Rectal smooth muscle tissue (tissue), 1 donor: Measurements from ENCODE around the gene MRPL48.

Source experiments
- H3K27ac ChIP-seq: one replicate; pipeline ENCODE4 v1.7.0; 2013; ENCODE audit warnings: low read depth, low read length, inconsistent platforms
- H3K27me3 ChIP-seq: one replicate; pipeline ENCODE4 v1.7.0; 2013; ENCODE audit warnings: low read length; ENCODE audit not compliant: control insufficient read depth, insufficient read depth
- H3K36me3 ChIP-seq: one replicate; pipeline ENCODE4 v1.7.0; 2013; ENCODE audit warnings: low read length; ENCODE audit not compliant: control insufficient read depth, insufficient read depth
- H3K4me1 ChIP-seq: one replicate; pipeline ENCODE4 v1.7.0; 2013; ENCODE audit warnings: low read length; ENCODE audit not compliant: control insufficient read depth, insufficient read depth
- H3K4me3 ChIP-seq: one replicate; pipeline ENCODE4 v1.7.0; 2013; ENCODE audit warnings: low read length
- H3K9ac ChIP-seq: one replicate; pipeline ENCODE4 v1.7.0; 2013; ENCODE audit warnings: low read length

Gene MRPL48

DNA sequence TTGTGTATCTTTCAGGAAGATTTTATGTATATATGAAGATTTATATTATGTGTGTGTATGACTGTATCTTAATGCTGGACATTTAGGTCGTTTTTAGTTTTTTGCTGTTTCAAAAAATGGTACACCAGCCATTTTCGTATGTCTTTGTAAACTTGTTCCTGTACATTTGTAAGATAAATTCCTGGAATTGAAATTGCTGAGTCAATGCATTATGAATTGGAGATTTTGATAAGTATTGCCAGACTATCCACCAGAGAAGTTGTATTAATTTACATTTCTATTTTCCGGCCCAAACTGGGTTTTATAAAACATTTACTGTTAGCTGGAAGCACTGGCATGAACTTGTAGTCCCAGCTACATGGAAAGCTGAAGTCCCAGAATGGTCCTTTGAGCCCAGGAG is 24.6 kb downstream of the MRPL48 start:
- H3K27ac ChIP-seq, result no peak overlapping the region
- H3K4me1 ChIP-seq, result no peaks in the 10 kb centered on the region
- H3K36me3 ChIP-seq, result no peaks in the 10 kb centered on the region
- H3K27me3 ChIP-seq, result no peaks in the 10 kb centered on the region
- H3K9ac ChIP-seq, result no peak overlapping the region
- no peak overlapping the region for H3K4me3 ChIP-seq

DNA sequence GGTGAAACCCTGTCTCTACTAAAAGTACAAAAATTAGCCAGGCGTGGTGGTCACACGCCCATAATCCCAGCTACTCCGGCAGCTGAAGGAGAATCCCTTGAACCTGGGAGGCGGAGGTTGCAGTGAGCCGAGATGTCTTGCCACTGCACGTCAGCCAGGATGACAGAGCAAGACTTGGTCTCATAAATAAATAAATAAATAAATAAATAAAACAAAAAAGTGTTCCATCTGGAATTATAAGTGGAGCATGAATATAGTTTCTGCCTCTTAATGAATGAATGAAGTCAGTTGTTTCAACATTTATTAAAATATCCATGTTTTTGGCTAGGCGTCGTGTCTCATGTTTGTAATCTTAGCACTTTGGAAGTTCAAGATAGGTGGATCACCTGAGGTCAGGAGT is 27.1 kb downstream of the MRPL48 start:
- H3K4me1 ChIP-seq, result no peaks in the 10 kb centered on the region
- no peak overlapping the region for H3K27ac ChIP-seq
- H3K27me3 ChIP-seq, result no peaks in the 10 kb centered on the region
- no peak overlapping the region for H3K9ac ChIP-seq
- no peaks in the 10 kb centered on the region for H3K36me3 ChIP-seq
- no peak overlapping the region for H3K4me3 ChIP-seq

DNA sequence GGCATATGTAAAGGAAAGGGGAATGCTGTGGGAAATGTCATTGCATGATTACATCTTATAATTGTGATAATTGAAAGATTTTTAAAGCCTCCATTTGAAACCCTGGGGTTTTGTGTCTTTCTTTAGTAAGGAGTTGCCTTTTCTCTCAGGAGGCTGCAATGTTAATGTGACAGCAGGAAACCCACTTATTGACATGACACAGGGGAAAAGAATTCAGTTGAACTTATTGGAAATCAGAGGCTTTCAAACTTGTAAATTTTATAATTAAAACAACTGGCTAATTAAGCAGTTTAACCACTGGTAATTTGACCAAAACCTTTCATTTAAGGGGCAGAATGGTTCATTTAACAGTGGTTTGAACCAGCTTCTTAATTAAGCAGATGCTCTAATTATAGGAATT is 31.2 kb downstream of the MRPL48 start:
- no peaks in the 10 kb centered on the region for H3K36me3 ChIP-seq
- H3K27ac ChIP-seq, result no peak overlapping the region
- no peak overlapping the region for H3K9ac ChIP-seq
- H3K4me3 ChIP-seq, result no peak overlapping the region
- no peaks in the 10 kb centered on the region for H3K27me3 ChIP-seq
- H3K4me1 ChIP-seq, result no peaks in the 10 kb centered on the region

DNA sequence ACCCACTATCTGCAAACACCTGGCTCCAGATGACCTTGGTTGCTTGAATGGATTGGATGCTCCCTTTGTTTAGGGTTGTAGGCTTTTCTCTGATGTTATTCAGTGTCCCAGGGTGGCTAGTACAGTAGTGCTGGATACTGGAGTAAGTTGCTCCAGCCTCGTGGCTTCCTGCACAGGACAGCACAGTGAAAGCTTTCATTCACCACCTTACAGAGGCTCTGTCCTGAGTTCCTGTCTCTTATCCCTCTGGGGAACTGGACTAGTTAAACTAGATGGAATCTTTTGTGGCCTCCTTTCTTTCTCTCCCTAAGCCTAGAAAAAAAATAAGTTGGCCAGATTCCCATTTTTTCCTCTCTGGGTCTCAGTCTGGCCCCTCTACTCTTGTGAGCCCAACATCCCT is 42.6 kb downstream of the MRPL48 start:
- no peak overlapping the region for H3K27ac ChIP-seq
- H3K4me3 ChIP-seq, result no peak overlapping the region
- H3K27me3 ChIP-seq, result no peaks in the 10 kb centered on the region
- peaks cover 7% of the 10 kb centered on the region for H3K36me3 ChIP-seq
- no peak overlapping the region for H3K9ac ChIP-seq
- no peaks in the 10 kb centered on the region for H3K4me1 ChIP-seq

DNA sequence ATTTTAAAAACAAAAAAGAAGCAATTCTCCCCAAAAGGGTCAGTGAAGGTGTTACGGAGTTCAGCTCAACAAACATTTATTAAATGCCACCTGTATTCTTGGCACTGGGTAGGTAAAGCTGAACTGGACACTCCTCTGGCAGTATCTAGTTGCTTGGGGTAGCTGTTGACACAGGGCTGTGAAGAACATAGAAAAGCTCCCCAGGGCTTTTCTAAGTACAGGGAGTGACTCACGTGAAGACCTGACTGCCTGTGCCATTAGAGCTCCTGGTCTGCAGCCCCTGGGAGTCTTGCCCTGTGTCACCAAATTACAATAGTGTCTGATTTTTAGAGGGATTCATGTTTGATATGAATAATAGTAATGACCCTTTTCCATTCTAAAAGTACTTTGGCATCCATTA is 45.4 kb downstream of the MRPL48 start:
- H3K36me3 ChIP-seq, result peaks cover 7% of the 10 kb centered on the region

DNA sequence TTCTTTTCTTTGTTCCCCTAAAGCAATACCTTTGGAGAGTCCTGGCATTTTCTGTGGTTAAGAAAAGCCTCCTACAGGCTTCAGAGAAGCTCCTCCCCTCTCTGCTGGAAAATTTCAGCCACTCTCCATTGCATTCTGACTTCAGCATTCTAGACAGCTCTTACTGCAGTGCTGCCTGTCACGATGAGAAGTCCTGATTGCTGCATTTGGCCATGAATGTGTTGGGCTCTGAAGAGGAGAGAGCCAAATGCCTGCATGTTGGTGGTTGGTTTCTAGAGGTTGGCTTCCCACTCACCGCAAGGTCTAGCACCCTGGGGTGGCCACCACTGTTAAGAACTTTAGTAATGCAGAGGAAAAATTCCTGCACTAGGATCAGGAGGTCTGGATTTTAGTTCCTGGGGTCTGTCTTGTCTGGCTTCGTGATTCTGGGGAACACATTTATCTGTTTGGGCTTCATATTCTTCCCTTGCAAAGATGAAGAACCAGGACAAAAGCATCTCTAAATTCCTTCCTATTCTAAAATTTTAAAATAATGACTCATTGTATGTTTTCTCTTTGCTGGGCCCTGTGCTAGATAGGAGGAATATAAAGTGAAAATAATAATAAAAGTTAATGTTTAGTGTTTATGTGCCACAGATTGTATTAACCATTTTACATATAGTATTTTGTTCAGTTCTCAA is 50.9 kb downstream of the MRPL48 start:
- Histone ChIP-seq H3K4me3 (no peak overlapping the region), H3K27ac (no peak overlapping the region), H3K27me3 (no peaks in the 10 kb centered on the region), H3K9ac (no peak overlapping the region), H3K4me1 (no peaks in the 10 kb centered on the region), H3K36me3 (peaks cover 2% of the 10 kb centered on the region)

More for the DNA sequence above, 45.4 kb downstream of the MRPL48 start:
- H3K9ac ChIP-seq, result no peak overlapping the region
- no peaks in the 10 kb centered on the region for H3K4me1 ChIP-seq
- no peak overlapping the region for H3K4me3 ChIP-seq
- H3K27ac ChIP-seq, result no peak overlapping the region
- no peaks in the 10 kb centered on the region for H3K27me3 ChIP-seq

DNA sequence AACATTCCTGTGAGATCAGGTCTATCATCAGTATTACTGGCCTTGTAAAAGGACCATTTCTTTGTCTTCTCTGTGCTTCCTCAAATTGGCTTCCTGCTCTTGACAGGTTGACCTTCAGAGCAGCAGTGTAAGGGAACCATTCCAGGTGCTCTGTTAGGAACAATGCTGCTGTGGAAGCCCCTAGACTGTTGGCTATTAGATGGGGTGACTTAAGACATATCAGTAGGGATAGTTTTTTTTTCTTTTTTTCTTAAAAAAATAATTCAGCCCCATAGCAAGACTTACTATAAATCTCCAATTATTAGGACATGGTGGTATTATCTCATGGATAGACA is 51.4 kb downstream of the MRPL48 start:
- Histone ChIP-seq H3K27ac (no peak overlapping the region), H3K36me3 (peaks cover 2% of the 10 kb centered on the region), H3K4me1 (no peaks in the 10 kb centered on the region), H3K4me3 (no peak overlapping the region), H3K27me3 (no peaks in the 10 kb centered on the region), H3K9ac (no peak overlapping the region)

DNA sequence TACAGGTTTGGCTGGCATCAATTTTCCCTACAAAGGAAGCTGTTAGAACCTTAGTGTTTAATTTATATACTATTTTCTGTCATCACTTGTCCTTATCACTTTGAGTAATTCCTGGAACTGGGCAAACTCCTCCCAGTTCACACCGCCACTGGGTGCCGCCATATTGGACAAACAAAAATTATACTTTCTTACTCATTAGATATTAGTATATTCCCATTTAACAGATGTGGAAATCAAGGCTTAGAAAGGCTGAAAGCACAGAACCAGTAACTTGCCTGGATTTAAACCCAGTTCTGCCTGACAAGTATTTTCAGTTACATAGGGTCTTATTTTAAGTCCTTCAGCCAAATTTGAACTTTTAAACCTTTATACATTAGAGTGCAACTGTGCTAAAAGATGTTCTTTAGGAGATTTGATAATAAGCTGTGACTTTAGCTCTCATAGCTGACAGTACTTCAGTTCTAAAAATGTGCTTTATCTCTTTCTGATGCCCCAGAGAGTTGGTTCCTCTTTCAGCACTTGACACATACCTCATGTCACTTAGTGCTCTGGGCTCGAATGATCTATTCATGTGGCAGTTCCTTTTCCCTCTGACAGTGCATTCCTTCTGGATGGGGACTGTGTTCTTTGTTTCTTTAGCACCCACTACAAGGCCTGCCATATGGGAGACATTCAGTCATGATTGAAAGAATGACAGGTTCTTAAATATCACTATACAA is 63.5 kb downstream of the MRPL48 start:
- no peak overlapping the region for H3K27ac ChIP-seq
- no peak overlapping the region for H3K9ac ChIP-seq
- H3K36me3 ChIP-seq, result no peaks in the 10 kb centered on the region
- H3K27me3 ChIP-seq, result no peaks in the 10 kb centered on the region
- no peaks in the 10 kb centered on the region for H3K4me1 ChIP-seq
- H3K4me3 ChIP-seq, result no peak overlapping the region

DNA sequence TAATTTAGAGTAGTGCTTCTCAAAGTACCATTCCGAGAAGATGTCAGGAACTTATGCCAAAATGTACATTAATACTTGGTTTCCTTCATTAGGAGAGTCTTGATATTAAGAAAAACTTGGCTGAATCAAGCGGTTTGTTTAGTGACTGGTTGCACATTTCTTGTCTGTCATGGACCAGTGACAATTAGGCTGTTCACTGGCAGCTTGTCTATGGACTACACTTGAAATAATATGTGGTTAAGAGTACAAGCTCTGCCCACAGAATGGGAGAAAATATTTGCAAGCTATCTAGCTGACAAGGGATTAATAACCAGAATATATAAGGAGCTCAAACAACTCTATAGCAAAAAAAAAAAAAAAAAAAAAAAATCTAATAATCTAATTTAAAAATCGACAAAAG is 64.4 kb downstream of the MRPL48 start:
- Histone ChIP-seq H3K4me1 (no peaks in the 10 kb centered on the region), H3K27ac (no peak overlapping the region), H3K4me3 (no peak overlapping the region), H3K27me3 (no peaks in the 10 kb centered on the region), H3K9ac (no peak overlapping the region), H3K36me3 (no peaks in the 10 kb centered on the region)

DNA sequence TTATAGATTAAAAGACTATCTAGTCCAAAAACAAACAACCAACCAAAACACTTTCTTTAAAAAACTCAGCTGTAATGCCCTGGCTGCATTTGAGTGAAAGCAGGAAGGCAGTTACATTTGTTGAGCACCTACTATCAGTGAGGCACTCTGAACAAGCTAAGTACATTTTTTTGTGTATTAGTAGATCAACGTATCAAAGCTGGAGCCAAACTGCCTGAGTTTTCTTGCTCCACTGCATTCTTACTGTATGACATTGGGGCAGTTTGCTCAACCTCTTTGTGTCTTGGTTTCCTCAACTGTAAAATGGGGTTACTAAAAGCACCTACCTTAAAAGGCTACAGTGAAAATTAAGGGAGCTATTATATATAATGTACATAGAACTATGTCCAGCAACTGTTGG is 67.0 kb downstream of the MRPL48 start:
- no peak overlapping the region for H3K9ac ChIP-seq
- no peaks in the 10 kb centered on the region for H3K4me1 ChIP-seq
- H3K27ac ChIP-seq, result no peak overlapping the region
- H3K27me3 ChIP-seq, result no peaks in the 10 kb centered on the region
- no peaks in the 10 kb centered on the region for H3K36me3 ChIP-seq
- no peak overlapping the region for H3K4me3 ChIP-seq

DNA sequence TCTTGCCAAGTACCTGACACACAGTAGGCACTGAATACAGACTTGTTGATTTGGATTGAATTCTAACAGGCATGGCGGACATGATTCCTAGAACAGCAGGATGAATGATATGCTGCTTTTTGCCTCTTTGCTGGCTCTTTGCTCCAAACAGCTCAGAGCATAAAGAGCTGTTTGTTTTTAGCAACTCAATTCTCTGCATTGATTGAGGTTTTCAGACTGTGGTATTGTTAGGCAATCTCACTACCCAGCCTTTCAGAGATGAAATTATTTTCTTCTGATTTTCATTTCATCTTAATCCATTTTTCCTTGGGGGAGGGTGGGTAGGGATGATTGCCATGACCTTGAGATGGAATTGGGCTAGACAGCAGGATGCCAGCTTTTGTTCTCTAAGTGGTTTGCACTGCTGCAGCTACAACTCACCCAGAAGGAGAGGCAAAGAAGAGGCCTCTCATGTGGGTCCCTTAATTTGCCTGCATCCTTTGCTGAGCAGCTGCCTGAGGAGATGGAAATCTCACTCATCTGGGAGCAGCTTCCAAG is 68.4 kb downstream of the MRPL48 start:
- Histone ChIP-seq H3K27me3 (no peaks in the 10 kb centered on the region), H3K36me3 (no peaks in the 10 kb centered on the region), H3K4me3 (no peak overlapping the region), H3K4me1 (no peaks in the 10 kb centered on the region), H3K27ac (no peak overlapping the region), H3K9ac (no peak overlapping the region)

DNA sequence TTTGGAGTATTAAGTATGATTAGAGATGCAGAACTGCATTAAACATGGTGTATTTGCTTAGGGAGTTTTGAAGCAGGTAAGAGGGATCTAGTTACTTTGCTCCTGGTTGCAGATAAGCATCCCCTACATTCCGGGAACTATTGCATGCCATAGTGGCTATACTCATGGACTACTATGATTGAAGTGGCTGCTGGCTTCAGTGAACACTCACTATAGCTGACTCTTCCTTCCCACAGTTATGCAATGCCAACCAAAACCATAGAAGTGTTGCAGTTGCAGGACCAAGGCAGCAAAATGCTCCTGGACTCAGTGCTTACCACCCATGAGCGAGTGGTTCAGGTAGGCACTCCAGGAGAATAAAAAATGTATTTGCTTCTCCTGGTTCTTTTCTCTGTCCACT is 72.0 kb downstream of the MRPL48 start:
- H3K36me3 ChIP-seq, result peaks cover 5% of the 10 kb centered on the region

DNA sequence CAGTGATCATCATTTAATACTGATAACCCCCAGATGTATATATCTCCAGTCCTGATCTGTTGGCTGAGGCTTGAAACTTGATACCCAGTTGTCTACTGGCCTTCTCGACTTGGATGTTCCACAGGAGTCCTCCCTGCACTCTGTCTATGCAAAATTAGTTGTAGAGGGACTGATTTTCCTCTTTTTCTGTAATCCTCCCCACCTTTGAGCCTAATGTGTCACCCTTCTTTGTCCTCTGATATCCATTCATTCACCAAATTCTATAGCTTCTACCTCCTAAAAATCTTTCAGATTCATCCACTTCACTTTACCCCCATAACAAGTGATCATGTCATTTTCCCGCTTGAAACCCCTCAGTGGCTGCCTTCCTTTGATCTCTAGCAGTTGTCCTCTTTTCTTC is 72.5 kb downstream of the MRPL48 start:
- Histone ChIP-seq H3K9ac (no peak overlapping the region), H3K4me1 (no peaks in the 10 kb centered on the region), H3K27me3 (no peaks in the 10 kb centered on the region), H3K36me3 (peaks cover 5% of the 10 kb centered on the region), H3K4me3 (no peak overlapping the region), H3K27ac (no peak overlapping the region)

More for the DNA sequence above, 72.0 kb downstream of the MRPL48 start:
- Histone ChIP-seq H3K27me3 (no peaks in the 10 kb centered on the region), H3K4me3 (no peak overlapping the region), H3K9ac (no peak overlapping the region), H3K27ac (no peak overlapping the region), H3K4me1 (no peaks in the 10 kb centered on the region)
